GM23248 (cell line): ENCODE data around the gene RASA3.

Experiments used
- EZH2 ChIP-seq: fragments of 200-600 bp; sonication (generic); IDR thresholded peaks from 2 replicates; pipeline ENCODE4 v1.6.1; 2018; ENCODE audit warnings: antibody characterized with exemption, mild to moderate bottlenecking; ENCODE audit not compliant: insufficient read depth, poor library complexity, severe bottlenecking
- EZH2phosphoT487 ChIP-seq: fragments of 200-600 bp; sonication (generic); IDR thresholded peaks from 2 replicates; pipeline ENCODE4 v1.6.1; 2018; ENCODE audit warnings: antibody characterized with exemption, moderate library complexity, mild to moderate bottlenecking, low read depth; ENCODE audit not compliant: insufficient read depth

DNA sequence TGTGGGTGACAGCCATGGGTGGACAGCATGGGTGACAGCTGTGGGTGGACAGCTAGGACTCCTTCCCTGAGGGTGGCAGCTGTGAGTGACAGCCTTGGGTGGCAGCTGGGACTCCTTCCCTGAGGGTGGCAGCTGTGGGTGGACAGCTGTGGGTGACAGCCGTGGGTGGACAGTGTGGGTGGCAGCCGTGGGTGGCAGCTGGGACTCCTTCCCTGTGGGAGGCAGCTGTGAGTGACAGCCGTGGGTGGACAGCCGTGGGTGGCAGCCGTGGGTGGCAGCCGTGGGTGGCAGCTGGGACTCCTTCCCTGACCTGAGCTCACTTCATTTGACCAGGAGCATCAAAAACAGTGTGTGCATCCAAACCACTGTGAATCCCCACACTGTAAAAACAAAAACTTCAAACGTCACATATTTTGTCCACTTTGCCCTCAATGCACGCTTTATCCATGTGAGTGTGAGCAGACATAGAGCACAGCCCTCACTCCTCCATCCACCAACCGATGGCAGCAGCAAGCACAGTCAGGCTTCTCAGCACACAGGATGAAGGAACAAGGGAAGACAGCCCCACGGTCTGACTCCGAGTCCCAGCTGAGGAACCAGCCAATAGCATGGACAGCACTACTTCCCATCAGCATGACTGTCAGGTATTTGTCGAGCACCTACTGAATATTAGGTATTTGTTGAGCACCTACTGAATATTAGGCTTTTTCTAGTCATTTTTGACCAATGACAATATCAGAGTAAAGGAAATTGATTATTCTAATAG lies 45.0 kb upstream of the RASA3 start:
- TF ChIP-seq EZH2 (no peak), EZH2phosphoT487 (no peak)
